BLaER1 treated with 17β-estradiol and CSF1 and Interleukin-3, amounts not matched to agents 10 nM and 100 nM (cell line): Measurements from ENCODE around the gene CCL14.
"Not testable (repeated sequence)": the region's sequence is repeated elsewhere in the genome, so short reads cannot be mapped to it uniquely, and the experiment has no call there.

Experiments
- H3K27ac ChIP-seq, 11 experiments: shearing (Covaris generic); formaldehyde crosslinking; 2 replicates each; pipeline ENCODE4 v1.8.1; 2022
- H3K27me3 ChIP-seq, 11 experiments: shearing (Covaris generic); formaldehyde crosslinking; 2 replicates each; pipeline ENCODE4 v1.8.1; 2022
- H3K36me3 ChIP-seq, 11 experiments: shearing (Covaris generic); formaldehyde crosslinking; 2 replicates each; pipeline ENCODE4 v1.8.1; 2022
- H3K4me1 ChIP-seq, 10 experiments: shearing (Covaris generic); formaldehyde crosslinking; 2 replicates each; pipeline ENCODE4 v1.8.1; 2022
- H3K4me2 ChIP-seq, 11 experiments: shearing (Covaris generic); formaldehyde crosslinking; 2 replicates each; pipeline ENCODE4 v1.8.1; 2022
- H3K4me3 ChIP-seq, 10 experiments: shearing (Covaris generic); formaldehyde crosslinking; 2 replicates each; pipeline ENCODE4 v1.8.1; 2022
- H3K9ac ChIP-seq, 11 experiments: shearing (Covaris generic); formaldehyde crosslinking; 2 replicates each; pipeline ENCODE4 v1.8.1; 2022
- H3K9me3 ChIP-seq, 11 experiments: shearing (Covaris generic); formaldehyde crosslinking; replicated peaks in 1 of 11; 2 replicates each; pipeline ENCODE4 v1.8.1; 2022
- H4K20me1 ChIP-seq, 11 experiments: shearing (Covaris generic); formaldehyde crosslinking; 2 replicates each; pipeline ENCODE4 v1.8.1; 2022
- Cebpa-rat ChIP-seq, 11 experiments: shearing (Covaris generic); IDR thresholded peaks; 2 replicates each; pipeline ENCODE4 v1.8.1; 2022

The CCL14 gene

DNA sequence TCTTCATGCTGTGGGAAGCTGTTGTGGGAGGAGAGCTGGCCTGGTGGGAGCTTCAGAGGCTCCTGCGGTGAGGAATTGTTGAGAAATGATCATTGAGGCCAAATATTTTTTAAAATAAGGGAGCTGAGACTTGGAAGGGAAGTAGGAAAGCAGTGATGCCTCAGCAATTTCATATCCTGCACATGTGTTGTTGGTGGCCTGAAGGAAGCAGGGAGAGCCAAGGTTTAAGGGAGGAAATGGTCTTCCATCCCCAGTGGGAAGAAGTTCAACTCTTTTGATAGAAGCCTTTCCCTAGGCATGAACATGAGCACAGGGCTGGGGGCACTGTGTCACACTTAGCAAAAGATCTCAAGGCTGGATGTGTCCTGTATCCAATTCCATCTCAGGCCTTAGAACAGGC, at the start of gene CCL14:
CCL14 (minus strand) TSS at position 87 of the 400 bp plus-strand sequence; CDS start at position 7, 80 bp downstream.
- Histone ChIP-seq H3K27me3 (no peaks in the 10 kb centered on the region), H3K27ac (no peak within 1 kb of the TSS), H3K4me1 (peaks cover 0 to 15% (median 0%) of the 10 kb centered on the region in 10 experiments; a peak in 6 of 20 replicates), H4K20me1 (no peaks in the 10 kb centered on the region), H3K4me3 (no peak within 1 kb of the TSS), H3K4me2 (peak within 1 kb of the TSS in 3 of 11 experiments; percentile 28 to 67 (median 46); a peak in 6 of 22 replicates), H3K36me3 (no peaks in the 10 kb centered on the region), H3K9me3 (peaks cover 16 to 29% (median 23%) of the 10 kb centered on the region in 11 experiments), H3K9ac (no peak within 1 kb of the TSS)
- TF ChIP-seq Cebpa-rat (IDR thresholded peaks at IDR 0.05): no peak

DNA sequence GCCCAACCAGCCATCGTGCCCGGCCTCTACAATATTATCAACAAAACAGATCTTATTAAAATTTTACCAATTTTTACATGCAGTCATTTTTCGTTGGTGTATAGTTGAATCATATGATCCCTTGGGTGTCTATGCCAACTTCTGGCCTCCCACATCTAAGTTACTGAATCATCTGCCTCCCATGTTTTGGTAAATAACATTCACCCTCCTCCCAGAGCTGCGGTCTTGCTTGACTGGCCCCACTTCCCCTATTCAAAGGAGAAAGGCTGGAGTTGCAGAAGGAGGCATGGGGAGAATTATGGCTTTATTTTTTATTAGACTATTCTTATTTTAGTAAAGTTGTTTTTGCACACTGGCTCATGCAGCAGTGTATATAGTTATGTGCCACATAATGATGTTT, 49.7 kb upstream of the CCL14 start:
- no peaks in the 10 kb centered on the region for H3K9me3 ChIP-seq
- peak overlapping the region in 9 of 11 experiments; percentile 11 to 87 (median 82); a peak in 15 of 22 replicates for H3K27ac ChIP-seq
- no peak overlapping the region for H3K4me3 ChIP-seq
- H4K20me1 ChIP-seq: no peaks in the 10 kb centered on the region
- no peak for TF ChIP-seq Cebpa-rat (IDR thresholded peaks at IDR 0.05)
- H3K9ac ChIP-seq: peak overlapping the region in 6 of 11 experiments; percentile 42 to 66 (median 60); a peak in 10 of 22 replicates
- H3K27me3 ChIP-seq: no peaks in the 10 kb centered on the region
- peaks cover 15 to 65% (median 46%) of the 10 kb centered on the region in 10 experiments; a peak in 18 of 20 replicates for H3K4me1 ChIP-seq
- H3K36me3 ChIP-seq: no peaks in the 10 kb centered on the region
- H3K4me2 ChIP-seq: peak overlapping the region in 9 of 11 experiments; percentile 10 to 89 (median 72); a peak in 16 of 22 replicates

DNA sequence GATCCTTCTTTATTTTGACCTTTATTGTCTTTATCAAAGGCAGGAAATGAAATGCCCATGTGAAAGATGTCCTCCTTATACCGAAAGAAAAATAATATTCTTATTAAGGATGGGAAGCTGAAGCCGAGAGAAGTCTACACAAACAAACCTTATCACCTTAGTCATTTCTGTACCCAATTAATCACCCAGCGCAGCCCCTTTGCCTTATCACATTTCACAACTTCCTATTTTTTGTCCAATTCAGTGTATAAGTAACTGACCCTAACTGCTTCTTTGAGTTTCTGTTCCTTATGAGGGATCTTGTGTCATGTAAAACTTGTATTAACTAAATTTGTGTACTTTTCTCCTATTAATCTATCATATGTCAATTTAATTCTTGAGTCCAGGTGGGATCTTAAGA, 47.6 kb upstream of the CCL14 start:
- H3K27ac ChIP-seq: peak overlapping the region in 7 of 11 experiments; percentile 25 to 87 (median 82); a peak in 15 of 22 replicates
- H3K4me3 ChIP-seq: peak overlapping the region in 1 of 10 experiments; percentile 18; a peak in 1 of 20 replicates

DNA sequence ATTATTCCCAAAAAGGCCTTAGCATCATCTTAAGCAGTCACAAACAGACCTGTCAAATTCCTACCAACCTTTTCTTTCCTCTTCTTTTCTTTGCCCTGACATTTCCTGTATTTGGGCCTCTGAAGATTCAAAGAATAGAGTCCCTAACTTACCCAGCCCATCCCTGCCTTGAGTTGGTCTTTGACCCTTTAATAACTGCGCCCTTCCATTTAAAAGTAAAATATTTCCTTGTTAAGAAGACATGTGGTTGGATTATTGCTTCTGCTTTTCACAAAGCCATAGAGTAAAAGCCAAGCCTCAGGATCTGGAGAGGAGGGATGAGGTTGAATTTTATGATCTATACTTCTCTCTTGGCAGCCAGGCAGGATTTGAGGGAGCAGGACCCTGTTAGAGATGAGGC, 44.4 kb upstream of the CCL14 start:
- Histone ChIP-seq H3K36me3 (no peaks in the 10 kb centered on the region), H3K4me3 (no peak overlapping the region), H3K9me3 (no peaks in the 10 kb centered on the region), H3K9ac (no peak overlapping the region), H4K20me1 (no peaks in the 10 kb centered on the region), H3K27ac (no peak overlapping the region), H3K4me1 (peaks cover 9 to 42% (median 28%) of the 10 kb centered on the region in 10 experiments; a peak in 18 of 20 replicates), H3K27me3 (no peaks in the 10 kb centered on the region), H3K4me2 (no peak overlapping the region)
- no peak for TF ChIP-seq Cebpa-rat (IDR thresholded peaks at IDR 0.05)

More for the DNA sequence above, 47.6 kb upstream of the CCL14 start:
- no peaks in the 10 kb centered on the region for H4K20me1 ChIP-seq
- no peaks in the 10 kb centered on the region for H3K27me3 ChIP-seq
- H3K9ac ChIP-seq: peak overlapping the region in 6 of 11 experiments; percentile 15 to 66 (median 47); a peak in 9 of 22 replicates
- H3K4me1 ChIP-seq: peaks cover 15 to 65% (median 46%) of the 10 kb centered on the region in 10 experiments; a peak in 18 of 20 replicates
- TF ChIP-seq Cebpa-rat (IDR thresholded peaks at IDR 0.05): peak in 1 of 11 experiments; percentile 63; a peak in 2 of 22 replicates
- H3K9me3 ChIP-seq: no peaks in the 10 kb centered on the region
- peak overlapping the region in 10 of 11 experiments; percentile 1 to 89 (median 70); a peak in 17 of 22 replicates for H3K4me2 ChIP-seq
- H3K36me3 ChIP-seq: no peaks in the 10 kb centered on the region

DNA sequence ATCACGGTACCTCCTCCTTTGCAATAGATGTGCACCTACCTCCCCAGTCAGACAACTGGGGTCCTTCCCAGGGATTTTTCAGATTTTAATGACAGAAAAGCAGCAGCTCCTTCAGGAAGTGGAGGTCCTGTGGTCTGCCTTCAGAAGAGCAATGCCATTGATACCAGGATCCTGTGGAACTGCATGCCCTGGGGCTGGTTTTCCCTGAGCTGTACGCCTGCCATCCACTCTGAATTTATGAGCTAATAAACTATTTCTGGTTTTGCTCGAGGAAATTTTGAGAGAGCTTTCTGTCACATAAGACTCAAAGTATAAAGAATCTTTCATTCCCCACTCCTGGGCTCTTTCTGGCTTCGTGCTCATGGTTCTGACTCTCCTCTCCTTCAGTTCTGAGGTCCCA, 41.2 kb upstream of the CCL14 start:
- Histone ChIP-seq H3K9ac (no peak overlapping the region), H3K4me2 (no peak overlapping the region), H3K36me3 (no peaks in the 10 kb centered on the region), H4K20me1 (no peaks in the 10 kb centered on the region), H3K27me3 (no peaks in the 10 kb centered on the region), H3K4me1 (peaks cover 0 to 10% (median 0%) of the 10 kb centered on the region in 10 experiments; a peak in 7 of 20 replicates), H3K27ac (no peak overlapping the region), H3K4me3 (no peak overlapping the region), H3K9me3 (peaks cover 2 to 17% (median 9%) of the 10 kb centered on the region in 11 experiments; a peak in 15 of 22 replicates)
- no peak for TF ChIP-seq Cebpa-rat (IDR thresholded peaks at IDR 0.05)

DNA sequence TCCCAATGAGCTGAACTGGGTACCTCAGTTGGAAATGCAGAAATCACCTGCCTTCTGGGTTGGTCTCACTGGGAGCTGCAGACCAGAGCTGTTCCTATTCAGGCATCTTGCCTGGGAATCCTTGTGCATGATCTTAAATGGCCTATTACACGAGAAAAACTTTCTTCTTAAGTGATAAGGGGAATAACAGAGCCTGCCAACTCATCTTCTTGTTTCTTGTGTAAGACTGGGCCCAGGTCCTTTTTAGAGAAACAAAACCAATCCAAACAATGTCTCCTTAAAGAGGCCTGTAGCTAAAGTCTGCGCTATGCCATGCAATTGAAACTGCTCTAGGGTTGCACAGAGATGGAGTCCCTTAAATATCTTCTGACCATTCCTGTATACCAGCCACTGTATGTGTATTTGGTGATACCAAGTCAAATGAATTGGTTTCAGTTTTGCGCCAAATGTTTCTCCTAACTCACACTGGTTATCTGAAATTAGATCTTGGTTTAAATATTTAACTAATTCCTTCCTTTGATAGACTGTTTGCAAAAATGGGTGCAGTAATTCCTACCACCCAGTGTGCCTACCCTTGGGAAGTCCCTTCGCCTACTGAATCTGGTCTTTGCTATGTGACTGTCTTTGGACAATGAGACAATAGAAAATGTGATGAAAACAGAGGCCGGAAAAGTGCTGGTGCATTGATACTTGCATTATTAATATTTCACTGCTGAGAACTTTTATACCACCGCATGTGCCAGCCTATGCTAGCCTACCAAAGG, 37.8 kb upstream of the CCL14 start:
- peaks cover 4 to 20% (median 12%) of the 10 kb centered on the region in 11 experiments; a peak in 15 of 22 replicates for H3K9me3 ChIP-seq
- TF ChIP-seq Cebpa-rat (IDR thresholded peaks at IDR 0.05): no peak
- no peak overlapping the region for H3K4me2 ChIP-seq
- H3K36me3 ChIP-seq: no peaks in the 10 kb centered on the region
- H3K27ac ChIP-seq: no peak overlapping the region
- peaks cover 0 to under 1% (median 0%) of the 10 kb centered on the region in 10 experiments; a peak in 2 of 20 replicates for H3K4me1 ChIP-seq
- no peaks in the 10 kb centered on the region for H3K27me3 ChIP-seq
- no peak overlapping the region for H3K9ac ChIP-seq
- H4K20me1 ChIP-seq: no peaks in the 10 kb centered on the region
- H3K4me3 ChIP-seq: no peak overlapping the region

DNA sequence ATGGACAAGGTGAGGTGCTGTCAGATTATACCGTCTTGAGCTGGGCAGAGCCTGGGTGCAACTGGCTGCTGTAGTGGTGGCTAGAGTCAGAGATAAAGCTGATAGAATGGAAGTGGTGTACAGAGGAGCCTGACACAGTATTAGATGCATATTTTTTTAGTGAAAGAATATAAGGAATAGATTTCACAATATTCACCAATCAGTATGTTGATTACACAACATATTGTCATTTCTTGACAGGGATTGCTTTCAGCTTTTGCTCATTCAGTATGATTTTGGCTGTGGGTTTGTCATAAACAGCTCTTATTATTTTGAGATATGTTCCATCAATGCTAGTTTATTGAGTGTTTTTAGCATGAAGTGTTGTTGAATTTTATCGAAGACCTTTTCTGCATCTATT, 32.9 kb upstream of the CCL14 start:
- Histone ChIP-seq H3K36me3 (no peaks in the 10 kb centered on the region), H3K9ac (no peak overlapping the region), H3K27ac (no peak overlapping the region), H3K4me1 (peaks cover 0 to 22% (median 11%) of the 10 kb centered on the region in 10 experiments; a peak in 13 of 20 replicates), H3K4me2 (peak overlapping the region in 1 of 11 experiments; percentile 81; a peak in 1 of 22 replicates), H3K27me3 (no peaks in the 10 kb centered on the region), H3K9me3 (peaks cover 4 to 20% (median 12%) of the 10 kb centered on the region in 11 experiments; a peak in 15 of 22 replicates), H4K20me1 (no peaks in the 10 kb centered on the region), H3K4me3 (no peak overlapping the region)
- peak in 2 of 11 experiments; percentile 10 to 26; a peak in 1 of 22 replicates for TF ChIP-seq Cebpa-rat (IDR thresholded peaks at IDR 0.05)

DNA sequence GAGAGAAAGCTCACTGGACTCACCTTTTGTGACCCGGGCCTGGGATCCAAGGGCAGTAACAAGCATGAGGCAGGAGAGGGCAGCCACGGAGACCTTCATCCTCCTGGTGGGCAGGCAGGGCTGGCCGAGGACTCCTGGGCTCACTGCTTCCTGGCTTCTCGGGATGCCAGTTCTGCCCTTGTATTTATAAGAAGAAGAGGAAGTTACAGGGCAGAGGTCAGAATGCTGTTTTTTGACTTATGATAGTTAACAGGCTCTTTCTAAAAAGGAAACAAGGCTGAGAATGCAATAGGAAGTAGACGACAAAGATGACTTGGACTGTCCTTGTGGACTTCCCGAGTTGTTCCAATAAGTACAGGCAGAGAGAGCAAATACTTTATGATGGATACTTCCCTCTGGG, 31.3 kb upstream of the CCL14 start, which contains the start of gene CCL23:
CCL23 (minus strand) TSS at position 174 of the 400 bp plus-strand sequence; CDS start at position 99, 75 bp downstream.
- H4K20me1 ChIP-seq: no peaks in the 10 kb centered on the region
- H3K27me3 ChIP-seq: no peaks in the 10 kb centered on the region
- H3K4me3 ChIP-seq: no peak within 1 kb of the TSS
- H3K9me3 ChIP-seq: peaks cover 3 to 16% (median 10%) of the 10 kb centered on the region in 11 experiments; a peak in 18 of 22 replicates
- peak within 1 kb of the TSS in 3 of 11 experiments; percentile 34 to 38 (median 37); a peak in 3 of 22 replicates for H3K9ac ChIP-seq
- no peaks in the 10 kb centered on the region; a peak in 1 of 22 replicates for H3K36me3 ChIP-seq
- TF ChIP-seq Cebpa-rat (IDR thresholded peaks at IDR 0.05): no peak
- H3K4me2 ChIP-seq: peak within 1 kb of the TSS in 7 of 11 experiments; percentile 33 to 81 (median 67); a peak in 14 of 22 replicates
- H3K4me1 ChIP-seq: peaks cover 0 to 22% (median 11%) of the 10 kb centered on the region in 10 experiments; a peak in 13 of 20 replicates
- peak within 1 kb of the TSS in 7 of 11 experiments; percentile 7 to 77 (median 55); a peak in 13 of 22 replicates for H3K27ac ChIP-seq

DNA sequence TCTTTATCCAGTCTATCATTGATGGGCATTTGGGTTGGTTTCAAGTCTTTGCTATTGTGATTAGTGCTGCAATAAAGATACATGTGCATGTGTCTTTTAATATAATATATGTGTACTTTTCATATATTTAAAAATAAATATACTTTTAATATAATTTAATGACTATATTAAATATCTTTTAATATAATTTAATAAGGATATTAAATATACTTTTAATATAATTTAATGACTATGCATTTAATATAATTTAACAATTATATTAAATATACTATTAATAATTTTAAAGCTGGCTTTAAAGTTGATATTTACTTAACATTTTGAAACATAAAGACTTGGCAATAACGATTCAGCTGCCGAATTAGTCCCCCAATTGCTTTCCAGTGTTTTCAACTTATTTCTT, 30.0 kb upstream of the CCL14 start:
- H3K9ac ChIP-seq: no peak overlapping the region
- TF ChIP-seq Cebpa-rat (IDR thresholded peaks at IDR 0.05): no peak
- H3K36me3 ChIP-seq: no peaks in the 10 kb centered on the region; a peak in 1 of 22 replicates
- H3K4me3 ChIP-seq: no peak overlapping the region
- no peaks in the 10 kb centered on the region for H4K20me1 ChIP-seq
- no peak overlapping the region for H3K4me2 ChIP-seq
- peaks cover 13 to 24% (median 20%) of the 10 kb centered on the region in 11 experiments; a peak in 20 of 22 replicates for H3K9me3 ChIP-seq
- no peak overlapping the region for H3K27ac ChIP-seq
- peaks cover 0 to 22% (median 11%) of the 10 kb centered on the region in 10 experiments; a peak in 13 of 20 replicates for H3K4me1 ChIP-seq
- no peaks in the 10 kb centered on the region for H3K27me3 ChIP-seq

DNA sequence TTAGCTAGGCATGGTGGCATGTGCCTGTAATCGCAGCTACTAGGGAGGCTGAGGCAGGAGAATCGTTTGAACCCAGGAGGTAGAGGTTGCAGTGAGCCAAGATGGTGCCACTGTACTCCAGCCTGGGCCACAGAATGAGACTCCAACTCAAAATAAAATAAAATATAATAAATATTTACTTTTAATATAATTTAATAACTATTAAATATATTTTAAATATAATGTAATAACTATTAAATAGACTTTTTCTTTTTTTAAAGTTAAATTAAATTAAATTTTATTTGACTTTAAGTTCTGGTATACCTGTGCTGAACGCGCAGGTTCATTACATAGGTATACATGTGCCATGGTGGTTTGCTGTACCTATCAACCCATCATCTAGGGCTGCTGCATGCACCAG, 29.4 kb upstream of the CCL14 start:
- not testable (repeated sequence) for H3K36me3 ChIP-seq

More for the DNA sequence above, 29.4 kb upstream of the CCL14 start:
- peaks cover 16 to 27% (median 23%) of the 10 kb centered on the region in 11 experiments; a peak in 20 of 22 replicates for H3K9me3 ChIP-seq
- H3K4me3 ChIP-seq, H3K27me3 ChIP-seq, H3K27ac ChIP-seq, H4K20me1 ChIP-seq, H3K4me2 ChIP-seq, H3K9ac ChIP-seq: not testable (repeated sequence)
- H3K4me1 ChIP-seq: peaks cover 0 to 22% (median 11%) of the 10 kb centered on the region in 10 experiments; a peak in 13 of 20 replicates
